ENCODE measurements around the gene PRR15. TPM values are rescaled to one million over a fixed set of nuclear protein-coding genes. Genes with fewer than 3 reads are reported as not detected.

The PRR15 gene
- total and polyA plus RNA-seq, 8 donors: 6.1 to 53.6 (median 10.3) TPM

- H3K36me3 ChIP-seq: no peaks in the 10 kb centered on the region
- intact Hi-C loops (cut with DNase I; ENCODE audit: low total_unique reads): no loop called here
- TF ChIP-seq POLR2AphosphoS5 (IDR thresholded peaks at IDR 0.05) (peak in 1 of 3 donors; percentile 66), EP300 (IDR thresholded peaks at IDR 0.05) (no peak)
- H3K27ac ChIP-seq: peak overlapping the region; percentile 35 to 77 (median 65)
- H3K4me3 ChIP-seq: no peak overlapping the region
- H3K4me1 ChIP-seq: peaks cover 0 to 47% (median 16%) of the 10 kb centered on the region in 4 donors
- WGBS, 5 donors: 22 to 38% (median 30%) methylated on average over 4 of the region's 4 CpGs
- DNase-seq: peak in 1 of 2 donors; percentile 88
- no peaks in the 10 kb centered on the region for H3K9me3 ChIP-seq
- H3K27me3 ChIP-seq: no peaks in the 10 kb centered on the region
Measured at GRCh38 chr7:29606287-29606721, 42.7 kb downstream of the PRR15 start.

GRCh38 chr7:29606830-29607229 is 43.2 kb downstream of the PRR15 start:
- intact Hi-C loops (cut with DNase I; ENCODE audit: low total_unique reads): no loop called here

GRCh38 chr7:29607259-29607658 is 43.6 kb downstream of the PRR15 start:
- no peaks in the 10 kb centered on the region for H3K36me3 ChIP-seq
- H3K9me3 ChIP-seq: no peaks in the 10 kb centered on the region
- intact Hi-C loops (cut with DNase I; ENCODE audit: low total_unique reads): no loop called here
- no peak for DNase-seq
- no peak overlapping the region for H3K4me3 ChIP-seq
- TF ChIP-seq POLR2A (IDR thresholded peaks at IDR 0.05) (no peak), POLR2AphosphoS5 (IDR thresholded peaks at IDR 0.05) (no peak), CTCF (IDR thresholded peaks at IDR 0.05) (no peak), EP300 (IDR thresholded peaks at IDR 0.05) (no peak)
- peak overlapping the region; percentile 35 to 77 (median 65) for H3K27ac ChIP-seq
- WGBS, 5 donors: 90 to 96% (median 91%) methylated on average over 4 of the region's 4 CpGs
- no peaks in the 10 kb centered on the region for H3K27me3 ChIP-seq
- H3K4me1 ChIP-seq: peaks cover 0 to 47% (median 16%) of the 10 kb centered on the region in 4 donors

More at GRCh38 chr7:29606830-29607229, 43.2 kb downstream of the PRR15 start:
- H3K36me3 ChIP-seq: no peaks in the 10 kb centered on the region
- TF ChIP-seq EP300 (IDR thresholded peaks at IDR 0.05) (no peak), POLR2A (IDR thresholded peaks at IDR 0.05) (no peak), POLR2AphosphoS5 (IDR thresholded peaks at IDR 0.05) (no peak), CTCF (IDR thresholded peaks at IDR 0.05) (no peak)
- WGBS, 5 donors: 78 to 91% (median 84%) methylated on average over 4 of the region's 4 CpGs
- no peaks in the 10 kb centered on the region for H3K27me3 ChIP-seq
- peak overlapping the region; percentile 35 to 77 (median 65) for H3K27ac ChIP-seq
- peak in 1 of 2 donors; percentile 30 for DNase-seq
- no peak overlapping the region for H3K4me3 ChIP-seq
- no peaks in the 10 kb centered on the region for H3K9me3 ChIP-seq
- H3K4me1 ChIP-seq: peaks cover 0 to 47% (median 16%) of the 10 kb centered on the region in 4 donors

GRCh38 chr7:29607889-29608288 is 44.3 kb downstream of the PRR15 start:
- TF ChIP-seq POLR2AphosphoS5 (IDR thresholded peaks at IDR 0.05): peak in 2 of 3 donors; percentile 19 to 49
- no peak for TF ChIP-seq CTCF (IDR thresholded peaks at IDR 0.05)
- WGBS, 5 donors: 48 to 64% (median 60%) methylated on average over 4 of the region's 4 CpGs

More at GRCh38 chr7:29607889-29608288, 44.3 kb downstream of the PRR15 start:
- Histone ChIP-seq H3K27me3 (no peaks in the 10 kb centered on the region), H3K4me3 (no peak overlapping the region), H3K4me1 (peaks cover 0 to 47% (median 16%) of the 10 kb centered on the region in 4 donors), H3K36me3 (no peaks in the 10 kb centered on the region), H3K27ac (peak overlapping the region in 3 of 5 donors; percentile 30 to 77 (median 74)), H3K9me3 (no peaks in the 10 kb centered on the region)
- peak; percentile 39 to 48 for DNase-seq
- intact Hi-C loops (cut with DNase I; ENCODE audit: low total_unique reads): no loop called here

Data from stomach (tissue), 9 donors.